ENCODE results near the gene C2orf81.

- TF ChIP-seq CTCF (IDR thresholded peaks at IDR 0.05), result no peak
- no peak for TF ChIP-seq POLR2A (IDR thresholded peaks at IDR 0.05)
These were observed 38.2 kb downstream of the C2orf81 start for GRCh38 chr2:74383254-74383653.

Data from lower leg skin (tissue), 3 donors.